ENCODE data around the gene OBSCN.

OBSCN gene

GRCh38 chr1:228314658-228315483 is 107.0 kb downstream of the OBSCN start:
- Histone ChIP-seq H3K27me3 (ENCODE audit: control insufficient read depth, insufficient read depth, low read length) (no peaks in the 10 kb centered on the region), H3K4me1 (ENCODE audit: control insufficient read depth, insufficient read depth, low read length) (no peaks in the 10 kb centered on the region), H3K4me3 (ENCODE audit: low read length) (no peak overlapping the region), H3K36me3 (ENCODE audit: control insufficient read depth, insufficient read depth, low read length) (no peaks in the 10 kb centered on the region), H3K9ac (ENCODE audit: low read length) (no peak overlapping the region), H3K27ac (ENCODE audit: low read depth, low read length) (no peak overlapping the region)

DNA sequence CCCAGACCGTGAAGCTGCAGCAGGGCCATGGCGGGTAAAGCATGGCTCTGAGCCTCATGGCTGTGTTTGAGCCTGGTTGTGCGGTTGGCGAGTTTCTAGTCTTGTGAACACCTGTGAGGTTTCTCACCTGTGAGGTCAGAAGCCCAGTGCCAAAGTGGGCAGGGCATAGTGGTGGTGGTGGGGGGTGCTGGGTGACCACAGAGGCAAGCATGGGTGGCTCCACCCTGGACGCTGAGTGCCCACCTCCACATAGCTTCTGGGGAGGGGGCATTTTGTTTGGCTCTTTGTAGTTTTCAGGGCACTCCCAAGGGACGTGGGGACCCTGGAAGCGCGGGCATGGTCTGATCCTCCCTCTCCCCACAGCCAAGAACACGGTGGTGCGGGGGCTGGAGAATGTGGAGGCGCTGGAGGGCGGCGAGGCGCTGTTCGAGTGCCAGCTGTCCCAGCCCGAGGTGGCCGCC is 107.7 kb downstream of the OBSCN start:
- H3K27me3 ChIP-seq (ENCODE audit: control insufficient read depth, insufficient read depth, low read length), result no peaks in the 10 kb centered on the region
- no peaks in the 10 kb centered on the region for H3K36me3 ChIP-seq (ENCODE audit: control insufficient read depth, insufficient read depth, low read length)
- H3K4me3 ChIP-seq (ENCODE audit: low read length), result no peak overlapping the region
- H3K4me1 ChIP-seq (ENCODE audit: control insufficient read depth, insufficient read depth, low read length), result no peaks in the 10 kb centered on the region
- no peak overlapping the region for H3K27ac ChIP-seq (ENCODE audit: low read depth, low read length)
- no peak overlapping the region for H3K9ac ChIP-seq (ENCODE audit: low read length)

- no peak overlapping the region for H3K9ac ChIP-seq (ENCODE audit: low read length)
- no peaks in the 10 kb centered on the region for H3K4me1 ChIP-seq (ENCODE audit: control insufficient read depth, insufficient read depth, low read length)
- H3K27me3 ChIP-seq (ENCODE audit: control insufficient read depth, insufficient read depth, low read length), result no peaks in the 10 kb centered on the region
- no peaks in the 10 kb centered on the region for H3K36me3 ChIP-seq (ENCODE audit: control insufficient read depth, insufficient read depth, low read length)
- no peak overlapping the region for H3K27ac ChIP-seq (ENCODE audit: low read depth, low read length)
- no peak overlapping the region for H3K4me3 ChIP-seq (ENCODE audit: low read length)
Observed at GRCh38 chr1:228315945-228316588, 108.2 kb downstream of the OBSCN start.

- Histone ChIP-seq H3K4me3 (ENCODE audit: low read length) (no peak overlapping the region), H3K27ac (ENCODE audit: low read depth, low read length) (no peak overlapping the region), H3K36me3 (ENCODE audit: control insufficient read depth, insufficient read depth, low read length) (no peaks in the 10 kb centered on the region), H3K9ac (ENCODE audit: low read length) (no peak overlapping the region), H3K4me1 (ENCODE audit: control insufficient read depth, insufficient read depth, low read length) (no peaks in the 10 kb centered on the region), H3K27me3 (ENCODE audit: control insufficient read depth, insufficient read depth, low read length) (no peaks in the 10 kb centered on the region)
Observed at GRCh38 chr1:228316589-228317387, 108.9 kb downstream of the OBSCN start.

DNA sequence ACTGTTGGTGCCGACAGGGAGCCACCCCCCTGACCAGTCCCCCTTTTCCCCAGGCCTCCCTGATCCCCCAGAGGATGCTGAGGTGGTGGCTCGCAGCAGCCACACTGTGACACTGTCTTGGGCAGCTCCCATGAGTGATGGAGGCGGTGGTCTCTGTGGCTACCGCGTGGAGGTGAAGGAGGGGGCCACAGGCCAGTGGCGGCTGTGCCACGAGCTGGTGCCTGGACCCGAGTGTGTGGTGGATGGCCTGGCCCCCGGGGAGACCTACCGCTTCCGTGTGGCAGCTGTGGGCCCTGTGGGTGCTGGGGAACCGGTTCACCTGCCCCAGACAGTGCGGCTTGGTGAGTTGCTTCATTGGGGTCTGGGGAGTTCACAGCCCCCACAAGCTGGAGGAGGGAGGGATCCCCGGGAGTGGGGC is 109.6 kb downstream of the OBSCN start:
- Histone ChIP-seq H3K4me1 (ENCODE audit: control insufficient read depth, insufficient read depth, low read length) (no peaks in the 10 kb centered on the region), H3K9ac (ENCODE audit: low read length) (no peak overlapping the region), H3K27me3 (ENCODE audit: control insufficient read depth, insufficient read depth, low read length) (no peaks in the 10 kb centered on the region), H3K4me3 (ENCODE audit: low read length) (no peak overlapping the region), H3K36me3 (ENCODE audit: control insufficient read depth, insufficient read depth, low read length) (no peaks in the 10 kb centered on the region), H3K27ac (ENCODE audit: low read depth, low read length) (no peak overlapping the region)

- Histone ChIP-seq H3K9ac (ENCODE audit: low read length) (no peak overlapping the region), H3K27me3 (ENCODE audit: control insufficient read depth, insufficient read depth, low read length) (no peaks in the 10 kb centered on the region), H3K4me3 (ENCODE audit: low read length) (no peak overlapping the region), H3K27ac (ENCODE audit: low read depth, low read length) (no peak overlapping the region), H3K36me3 (ENCODE audit: control insufficient read depth, insufficient read depth, low read length) (no peaks in the 10 kb centered on the region), H3K4me1 (ENCODE audit: control insufficient read depth, insufficient read depth, low read length) (no peaks in the 10 kb centered on the region)
Observed at GRCh38 chr1:228317891-228318810, 110.3 kb downstream of the OBSCN start.

- no peaks in the 10 kb centered on the region for H3K36me3 ChIP-seq (ENCODE audit: control insufficient read depth, insufficient read depth, low read length)
Observed at GRCh38 chr1:228318823-228319241, 111.0 kb downstream of the OBSCN start.

GRCh38 chr1:228319352-228320088 is 111.7 kb downstream of the OBSCN start:
- no peaks in the 10 kb centered on the region for H3K4me1 ChIP-seq (ENCODE audit: control insufficient read depth, insufficient read depth, low read length)
- H3K27ac ChIP-seq (ENCODE audit: low read depth, low read length), result no peak overlapping the region
- no peaks in the 10 kb centered on the region for H3K36me3 ChIP-seq (ENCODE audit: control insufficient read depth, insufficient read depth, low read length)
- H3K9ac ChIP-seq (ENCODE audit: low read length), result no peak overlapping the region
- H3K27me3 ChIP-seq (ENCODE audit: control insufficient read depth, insufficient read depth, low read length), result no peaks in the 10 kb centered on the region
- no peak overlapping the region for H3K4me3 ChIP-seq (ENCODE audit: low read length)

More at GRCh38 chr1:228318823-228319241, 111.0 kb downstream of the OBSCN start:
- no peak overlapping the region for H3K27ac ChIP-seq (ENCODE audit: low read depth, low read length)
- no peak overlapping the region for H3K9ac ChIP-seq (ENCODE audit: low read length)
- H3K27me3 ChIP-seq (ENCODE audit: control insufficient read depth, insufficient read depth, low read length), result no peaks in the 10 kb centered on the region
- no peak overlapping the region for H3K4me3 ChIP-seq (ENCODE audit: low read length)
- H3K4me1 ChIP-seq (ENCODE audit: control insufficient read depth, insufficient read depth, low read length), result no peaks in the 10 kb centered on the region

- no peaks in the 10 kb centered on the region for H3K27me3 ChIP-seq (ENCODE audit: control insufficient read depth, insufficient read depth, low read length)
- no peaks in the 10 kb centered on the region for H3K36me3 ChIP-seq (ENCODE audit: control insufficient read depth, insufficient read depth, low read length)
- H3K27ac ChIP-seq (ENCODE audit: low read depth, low read length), result no peak overlapping the region
- H3K4me1 ChIP-seq (ENCODE audit: control insufficient read depth, insufficient read depth, low read length), result no peaks in the 10 kb centered on the region
- H3K4me3 ChIP-seq (ENCODE audit: low read length), result no peak overlapping the region
- H3K9ac ChIP-seq (ENCODE audit: low read length), result no peak overlapping the region
Observed at GRCh38 chr1:228320394-228320793, 112.5 kb downstream of the OBSCN start.

DNA sequence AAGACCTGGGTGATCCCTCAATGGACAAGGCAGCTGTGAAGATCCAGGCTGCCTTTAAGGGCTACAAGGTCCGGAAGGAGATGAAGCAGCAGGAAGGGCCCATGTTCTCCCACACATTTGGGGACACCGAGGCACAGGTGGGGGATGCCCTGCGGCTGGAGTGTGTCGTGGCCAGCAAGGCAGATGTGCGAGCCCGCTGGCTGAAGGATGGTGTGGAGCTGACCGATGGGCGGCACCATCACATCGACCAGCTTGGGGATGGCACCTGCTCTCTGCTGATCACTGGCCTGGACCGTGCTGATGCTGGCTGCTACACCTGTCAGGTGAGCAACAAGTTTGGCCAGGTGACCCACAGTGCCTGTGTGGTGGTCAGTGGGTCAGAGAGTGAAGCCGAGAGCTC is 113.6 kb downstream of the OBSCN start:
- Histone ChIP-seq H3K36me3 (ENCODE audit: control insufficient read depth, insufficient read depth, low read length) (no peaks in the 10 kb centered on the region), H3K27me3 (ENCODE audit: control insufficient read depth, insufficient read depth, low read length) (no peaks in the 10 kb centered on the region), H3K27ac (ENCODE audit: low read depth, low read length) (no peak overlapping the region), H3K9ac (ENCODE audit: low read length) (no peak overlapping the region), H3K4me1 (ENCODE audit: control insufficient read depth, insufficient read depth, low read length) (no peaks in the 10 kb centered on the region), H3K4me3 (ENCODE audit: low read length) (no peak overlapping the region)

GRCh38 chr1:228321895-228322294 is 114.1 kb downstream of the OBSCN start:
- no peaks in the 10 kb centered on the region for H3K36me3 ChIP-seq (ENCODE audit: control insufficient read depth, insufficient read depth, low read length)

More at GRCh38 chr1:228321895-228322294, 114.1 kb downstream of the OBSCN start:
- Histone ChIP-seq H3K27me3 (ENCODE audit: control insufficient read depth, insufficient read depth, low read length) (no peaks in the 10 kb centered on the region), H3K4me3 (ENCODE audit: low read length) (no peak overlapping the region), H3K9ac (ENCODE audit: low read length) (no peak overlapping the region), H3K4me1 (ENCODE audit: control insufficient read depth, insufficient read depth, low read length) (no peaks in the 10 kb centered on the region), H3K27ac (ENCODE audit: low read depth, low read length) (no peak overlapping the region)

Data from rectal smooth muscle tissue (tissue), 1 donor.